Measurements from ENCODE around the gene CARD19.

The CARD19 gene

GRCh38 chr9:93096131-93096802 is at the start of gene CARD19:
CARD19 (plus strand) TSS chr9:93096217; CDS start chr9:93096346, 129 bp downstream.
- Histone ChIP-seq H3K4me3 (ENCODE audit: low read length) (peak within 1 kb of the TSS; percentile 81), H3K36me3 (ENCODE audit: control insufficient read depth, low read length) (no peaks in the 10 kb centered on the region), H3K27me3 (ENCODE audit: control insufficient read depth, low read length) (no peaks in the 10 kb centered on the region), H3K9me2 (replicated peaks; ENCODE audit: control insufficient read depth, low read length) (no peaks in the 10 kb centered on the region), H3K27ac (ENCODE audit: low read depth, low read length) (peak within 1 kb of the TSS; percentile 93), H3K4me1 (ENCODE audit: control insufficient read depth, low read length) (peaks cover 55% of the 10 kb centered on the region), H3K4me2 (ENCODE audit: low read length) (peak within 1 kb of the TSS; percentile 96), H3K79me2 (ENCODE audit: control insufficient read depth, low read length) (peaks cover 16% of the 10 kb centered on the region), H3F3A (ENCODE audit: control insufficient read depth, insufficient read depth) (peaks cover 11% of the 10 kb centered on the region; the same call in 1 of the 2 replicates), H4K20me1 (ENCODE audit: control insufficient read depth, insufficient read depth, low read depth, low read length) (no peaks in the 10 kb centered on the region), H3K9me3 (ENCODE audit: control insufficient read depth, insufficient read depth, low read length) (no peaks in the 10 kb centered on the region)
- TF ChIP-seq EZH2phosphoT487 (IDR thresholded peaks at IDR 0.05; ENCODE audit: borderline replicate concordance, low read length) (no peak), CTCF (IDR thresholded peaks at IDR 0.05; ENCODE audit: low read depth, low read length, poor library complexity, severe bottlenecking) (no peak)

- H3K79me2 ChIP-seq (ENCODE audit: control insufficient read depth, low read length): no peaks in the 10 kb centered on the region
- H4K20me1 ChIP-seq (ENCODE audit: control insufficient read depth, insufficient read depth, low read depth, low read length): no peaks in the 10 kb centered on the region
- H3K27ac ChIP-seq (ENCODE audit: low read depth, low read length): no peak overlapping the region
- H3K36me3 ChIP-seq (ENCODE audit: control insufficient read depth, low read length): no peaks in the 10 kb centered on the region
- TF ChIP-seq CTCF (IDR thresholded peaks at IDR 0.05; ENCODE audit: low read depth, low read length, poor library complexity, severe bottlenecking): no peak
- no peak for TF ChIP-seq EZH2phosphoT487 (IDR thresholded peaks at IDR 0.05; ENCODE audit: borderline replicate concordance, low read length)
- no peaks in the 10 kb centered on the region for H3K4me1 ChIP-seq (ENCODE audit: control insufficient read depth, low read length)
- H3K4me2 ChIP-seq (ENCODE audit: low read length): no peak overlapping the region
- H3F3A ChIP-seq (ENCODE audit: control insufficient read depth, insufficient read depth): 0 out of 2 replicates have a peak, but pooled peaks cover 2% of the 10 kb centered on the region
- H3K27me3 ChIP-seq (ENCODE audit: control insufficient read depth, low read length): no peaks in the 10 kb centered on the region
- H3K9me2 ChIP-seq (replicated peaks; ENCODE audit: control insufficient read depth, low read length): no peaks in the 10 kb centered on the region
- no peak overlapping the region for H3K4me3 ChIP-seq (ENCODE audit: low read length)
- H3K9me3 ChIP-seq (ENCODE audit: control insufficient read depth, insufficient read depth, low read length): no peaks in the 10 kb centered on the region
Measured at GRCh38 chr9:93048566-93049448, 47.2 kb upstream of the CARD19 start.

GRCh38 chr9:93049491-93049890 is 46.5 kb upstream of the CARD19 start:
- no peaks in the 10 kb centered on the region for H3K79me2 ChIP-seq (ENCODE audit: control insufficient read depth, low read length)

More at GRCh38 chr9:93049491-93049890, 46.5 kb upstream of the CARD19 start:
- TF ChIP-seq CTCF (IDR thresholded peaks at IDR 0.05; ENCODE audit: low read depth, low read length, poor library complexity, severe bottlenecking) (no peak), EZH2phosphoT487 (IDR thresholded peaks at IDR 0.05; ENCODE audit: borderline replicate concordance, low read length) (no peak)
- no peaks in the 10 kb centered on the region for H3K9me2 ChIP-seq (replicated peaks; ENCODE audit: control insufficient read depth, low read length)
- no peaks in the 10 kb centered on the region for H3K27me3 ChIP-seq (ENCODE audit: control insufficient read depth, low read length)
- 0 out of 2 replicates have a peak, but pooled peaks cover 2% of the 10 kb centered on the region for H3F3A ChIP-seq (ENCODE audit: control insufficient read depth, insufficient read depth)
- H3K4me1 ChIP-seq (ENCODE audit: control insufficient read depth, low read length): no peaks in the 10 kb centered on the region
- no peak overlapping the region for H3K27ac ChIP-seq (ENCODE audit: low read depth, low read length)
- H3K4me2 ChIP-seq (ENCODE audit: low read length): no peak overlapping the region
- H3K36me3 ChIP-seq (ENCODE audit: control insufficient read depth, low read length): no peaks in the 10 kb centered on the region
- H3K4me3 ChIP-seq (ENCODE audit: low read length): no peak overlapping the region
- H3K9me3 ChIP-seq (ENCODE audit: control insufficient read depth, insufficient read depth, low read length): no peaks in the 10 kb centered on the region
- no peaks in the 10 kb centered on the region for H4K20me1 ChIP-seq (ENCODE audit: control insufficient read depth, insufficient read depth, low read depth, low read length)

Measured in DOHH2 (cell line).